Progenitor cell of endocrine pancreas (in vitro differentiated cells): ENCODE data around the gene EEPD1. TPM values are rescaled to one million over a fixed set of nuclear protein-coding genes. Genes with fewer than 3 reads are reported as not detected.
"Not testable (repeated sequence)": the region's sequence is repeated elsewhere in the genome, so short reads cannot be mapped to it uniquely, and the experiment has no call there.

Experiments used
- DNase-seq: peaks from one replicate; pipeline ENCODE4 v3.0.0; 2021; ENCODE audit warnings: low spot score; ENCODE audit not compliant: unreplicated experiment
- H3K27ac Mint-ChIP-seq: 2 replicates; pipeline ENCODE4 v1.8.0; 2021; ENCODE audit warnings: mild to moderate bottlenecking, moderate library complexity, mixed read lengths
- H3K27me3 Mint-ChIP-seq: 2 replicates; pipeline ENCODE4 v1.8.0; 2021; ENCODE audit warnings: mixed read lengths
- H3K36me3 Mint-ChIP-seq: 2 replicates; pipeline ENCODE4 v1.8.0; 2022; ENCODE audit warnings: mixed read lengths; ENCODE audit not compliant: insufficient read depth
- H3K4me1 Mint-ChIP-seq: 2 replicates; pipeline ENCODE4 v1.8.0; 2021; ENCODE audit warnings: low read depth, mixed read lengths
- H3K4me3 Mint-ChIP-seq: 2 replicates; pipeline ENCODE4 v1.8.0; 2021; ENCODE audit warnings: low read depth, mild to moderate bottlenecking, moderate library complexity, mixed read lengths
- H3K9me3 Mint-ChIP-seq: 2 replicates; pipeline ENCODE4 v1.8.0; 2021; ENCODE audit warnings: low read depth, mixed read lengths
- CTCF ChIP-seq: fragments of 200-600 bp; sonication (generic); IDR thresholded peaks from one replicate; pipeline ENCODE4 v1.5.0; 2021; ENCODE audit warnings: antibody characterized with exemption, mild to moderate bottlenecking; ENCODE audit not compliant: unreplicated experiment
- total RNA-seq: library from RNA; stranded (reverse); gene quantifications from 2 replicates; pipeline ENCODE4 v1.2.1, GENCODE V29; 2021

EEPD1 gene
- total RNA-seq, 1 donor from 2014 or later, result 10.6 TPM

- Mint-ChIP-seq H3K27ac (no peak overlapping the region), H3K9me3 (no peaks in the 10 kb centered on the region), H3K4me3 (no peak overlapping the region), H3K4me1 (peaks cover 2% of the 10 kb centered on the region), H3K27me3 (no peaks in the 10 kb centered on the region), H3K36me3 (no peaks in the 10 kb centered on the region)
- no peak for DNase-seq
- no peak for TF ChIP-seq CTCF
Measured at GRCh38 chr7:36314491-36314890, 161.4 kb downstream of the EEPD1 start.

- no peak for TF ChIP-seq CTCF
- Mint-ChIP-seq H3K9me3 (peaks cover 1% of the 10 kb centered on the region), H3K27me3 (no peaks in the 10 kb centered on the region), H3K4me3 (no peak overlapping the region), H3K27ac (no peak overlapping the region), H3K36me3 (no peaks in the 10 kb centered on the region), H3K4me1 (peaks cover 2% of the 10 kb centered on the region)
- no peak for DNase-seq
Measured at GRCh38 chr7:36315309-36315944, 162.4 kb downstream of the EEPD1 start.

GRCh38 chr7:36316319-36316718, 163.3 kb downstream of the EEPD1 start:
- H3K27ac Mint-ChIP-seq, result no peak overlapping the region
- H3K4me1 Mint-ChIP-seq, result peaks cover 2% of the 10 kb centered on the region
- no peak for DNase-seq
- no peaks in the 10 kb centered on the region for H3K27me3 Mint-ChIP-seq
- peaks cover 2% of the 10 kb centered on the region for H3K36me3 Mint-ChIP-seq
- peaks cover 4% of the 10 kb centered on the region for H3K9me3 Mint-ChIP-seq
- no peak for TF ChIP-seq CTCF
- H3K4me3 Mint-ChIP-seq, result no peak overlapping the region

GRCh38 chr7:36317276-36317675, 164.2 kb downstream of the EEPD1 start:
- H3K27me3 Mint-ChIP-seq, result no peaks in the 10 kb centered on the region
- TF ChIP-seq CTCF, result no peak
- H3K4me3 Mint-ChIP-seq, result no peak overlapping the region
- peaks cover 11% of the 10 kb centered on the region for H3K9me3 Mint-ChIP-seq
- H3K4me1 Mint-ChIP-seq, result peaks cover 2% of the 10 kb centered on the region
- H3K27ac Mint-ChIP-seq, result no peak overlapping the region
- peaks cover 7% of the 10 kb centered on the region for H3K36me3 Mint-ChIP-seq
- DNase-seq, result no peak

GRCh38 chr7:36318116-36318515, 165.1 kb downstream of the EEPD1 start:
- TF ChIP-seq CTCF, result no peak
- Mint-ChIP-seq H3K9me3 (peaks cover 17% of the 10 kb centered on the region), H3K27me3 (no peaks in the 10 kb centered on the region), H3K4me3 (no peak overlapping the region), H3K4me1 (peaks cover 2% of the 10 kb centered on the region), H3K36me3 (peaks cover 15% of the 10 kb centered on the region), H3K27ac (no peak overlapping the region)
- DNase-seq, result no peak

- H3K27me3 Mint-ChIP-seq, DNase-seq, H3K4me1 Mint-ChIP-seq, H3K27ac Mint-ChIP-seq, H3K4me3 Mint-ChIP-seq: not testable (repeated sequence)
- Mint-ChIP-seq H3K9me3 (peaks cover 17% of the 10 kb centered on the region), H3K36me3 (peaks cover 20% of the 10 kb centered on the region)
Measured at GRCh38 chr7:36321284-36321683, 168.2 kb downstream of the EEPD1 start.
